ENCODE measurements around the gene NDC80.

GRCh38 chr18:2537296-2537695, 34.1 kb upstream of the NDC80 start:
- TF ChIP-seq CTCF (IDR thresholded peaks at IDR 0.05) = no peak
- no peak for TF ChIP-seq EZH2 (IDR thresholded peaks at IDR 0.05)
- no peak for TF ChIP-seq EZH2phosphoT487 (IDR thresholded peaks at IDR 0.05)

Measured in neural progenitor cell (in vitro differentiated cells).